HG02588 (cell line): ENCODE data around the gene PLPP1.
A peak's percentile ranks its signal among the peaks of the same experiment; 100 is the strongest.

Source experiments
- ATAC-seq: cut with Tn5 transposase; IDR thresholded peaks from one replicate; pipeline ENCODE4 v1.9.1; 2021; ENCODE audit warnings: mild to moderate bottlenecking, moderate library complexity; ENCODE audit not compliant: unreplicated experiment

The PLPP1 gene

GRCh38 chr5:55534436-55535198, at the start of gene PLPP1:
TSS of gene PLPP1 (minus strand) at chr5:55534964. CDS start at chr5:55534629, 335 bp downstream.
- peak; percentile 85 for ATAC-seq

DNA sequence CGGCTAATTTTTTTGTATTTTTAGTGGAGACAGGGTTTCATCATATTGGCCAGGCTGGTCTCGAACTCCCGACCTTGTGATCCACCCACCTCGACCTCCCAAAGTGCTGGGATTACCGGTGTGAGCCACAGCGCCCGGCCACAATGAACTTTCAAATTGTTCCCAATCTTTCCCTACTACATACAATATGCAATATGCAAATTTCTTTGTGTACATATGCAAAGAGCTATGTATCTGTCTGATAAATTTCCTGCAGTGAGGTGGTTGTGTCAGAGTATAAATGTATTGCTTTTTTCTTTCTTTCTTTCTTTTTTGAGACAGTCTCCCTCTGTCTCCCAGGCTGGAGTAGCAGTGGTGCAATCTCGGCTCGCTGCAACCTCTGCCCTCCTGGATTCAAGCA, 48.8 kb upstream of the PLPP1 start:
- ATAC-seq, result no peak

DNA sequence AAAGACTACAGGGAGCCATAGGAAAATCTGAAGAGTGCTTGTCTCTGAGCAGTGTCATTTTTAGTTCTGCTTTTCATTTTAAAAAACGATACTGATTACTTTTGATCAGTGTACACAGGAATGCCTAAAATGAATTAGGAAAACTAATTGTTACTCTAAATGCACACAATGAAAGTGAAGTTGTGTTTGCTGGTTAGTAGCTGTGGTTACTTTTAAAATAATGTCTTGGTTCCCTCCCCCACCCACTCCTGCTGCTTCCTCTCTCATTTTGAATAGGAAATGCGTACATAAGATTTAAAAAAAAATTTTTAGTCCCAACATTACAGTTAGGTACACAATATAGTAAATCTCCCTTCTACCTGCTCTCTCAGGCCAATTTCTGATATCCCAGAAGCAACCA, 47.5 kb upstream of the PLPP1 start:
- ATAC-seq, result no peak

GRCh38 chr5:55580042-55580441, 45.3 kb upstream of the PLPP1 start:
- no peak for ATAC-seq

GRCh38 chr5:55578771-55579170, 44.0 kb upstream of the PLPP1 start:
- ATAC-seq, result no peak

DNA sequence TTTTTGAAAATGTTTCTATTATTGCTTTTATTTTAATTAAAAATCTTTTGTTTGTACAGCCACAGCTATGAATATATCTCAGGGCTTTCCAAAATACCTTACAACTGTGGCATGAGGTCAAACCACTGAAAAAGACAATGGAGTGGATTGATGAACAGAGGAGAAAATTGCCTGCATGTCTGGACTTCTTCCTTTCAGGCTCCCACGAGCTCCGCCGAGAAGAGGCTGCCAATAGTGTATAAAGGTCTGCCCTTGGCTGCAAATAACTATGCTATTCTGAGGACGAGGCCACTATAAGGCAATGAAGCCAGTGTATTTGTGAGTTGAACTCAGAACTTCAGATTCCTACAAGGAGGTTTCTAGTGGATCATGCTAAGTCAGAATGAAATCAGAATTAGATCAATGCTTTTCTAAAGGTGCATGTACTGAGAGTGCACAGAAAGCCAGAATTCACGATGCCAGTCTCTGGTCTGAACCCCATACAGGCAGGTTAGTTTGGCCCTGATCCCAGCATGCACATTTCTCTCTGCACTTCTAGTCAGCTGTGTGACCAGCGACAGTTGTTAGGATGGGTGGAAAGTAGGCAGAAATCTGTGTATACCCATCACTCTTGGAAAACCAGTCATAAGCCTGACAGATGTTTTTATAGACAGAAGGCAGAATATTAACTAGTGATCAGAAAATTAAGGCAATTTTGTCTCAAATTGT, 42.7 kb upstream of the PLPP1 start:
- no peak for ATAC-seq

DNA sequence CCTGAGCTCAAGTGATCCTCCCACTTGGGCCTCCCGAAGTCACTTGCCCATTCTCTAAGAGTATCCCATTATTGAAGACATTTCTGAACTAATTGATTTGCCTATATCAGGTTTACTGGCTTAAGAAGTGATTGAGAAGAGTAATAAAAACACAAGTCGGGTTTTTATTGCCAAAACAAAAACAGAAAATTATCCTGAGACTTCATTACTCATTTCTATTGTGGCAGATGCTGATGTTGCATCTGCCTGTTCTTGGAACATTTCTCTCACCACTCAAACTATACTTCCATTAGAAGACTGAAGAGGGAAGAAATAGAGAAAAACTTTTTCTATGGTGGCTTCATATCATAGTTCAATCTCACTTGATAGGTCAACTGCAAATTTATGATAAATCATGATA, 41.9 kb upstream of the PLPP1 start:
- no peak for ATAC-seq

GRCh38 chr5:55575815-55576583, 41.2 kb upstream of the PLPP1 start:
- ATAC-seq, result no peak

DNA sequence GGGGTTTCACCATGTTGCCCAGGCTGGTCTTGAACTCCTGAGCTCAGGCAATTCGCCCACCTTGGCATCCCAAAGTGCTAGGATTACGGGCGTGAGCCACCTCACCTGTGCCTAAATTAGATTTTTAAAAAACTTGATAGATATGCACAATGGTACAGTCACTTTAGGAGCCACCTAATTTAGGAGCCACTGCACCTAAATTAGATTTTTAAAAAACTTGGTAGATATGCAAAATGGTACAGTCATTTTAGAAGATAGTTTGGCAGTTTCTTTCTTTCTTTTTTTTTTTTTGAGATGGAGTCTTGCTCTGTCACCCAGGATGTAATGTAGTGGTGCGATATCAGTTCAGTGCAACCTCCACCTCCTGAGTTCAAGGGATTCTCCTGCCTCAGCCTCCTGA, 37.8 kb upstream of the PLPP1 start:
- ATAC-seq, result no peak

GRCh38 chr5:55572020-55572419, 37.3 kb upstream of the PLPP1 start:
- ATAC-seq, result no peak

GRCh38 chr5:55570570-55570969, 35.8 kb upstream of the PLPP1 start:
- no peak for ATAC-seq

DNA sequence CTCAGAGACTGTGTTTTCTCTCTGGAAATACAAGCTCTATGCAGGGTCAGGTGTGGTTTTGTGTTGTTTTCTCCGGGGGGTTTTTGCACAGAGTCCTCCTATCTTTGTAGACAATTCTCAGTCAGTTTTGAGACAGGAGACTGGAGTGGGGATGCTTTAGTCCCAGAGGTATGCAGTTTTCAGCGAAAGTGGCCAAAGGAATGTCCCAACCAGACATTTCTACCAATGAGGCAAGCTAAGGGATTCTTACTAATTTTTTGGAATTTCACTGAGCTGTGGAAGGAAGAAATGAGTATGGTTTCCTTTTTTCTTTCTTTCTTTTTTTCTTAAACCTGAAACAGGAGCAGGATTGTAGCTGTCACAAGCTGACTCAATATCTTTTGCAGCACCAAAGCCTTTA, 35.3 kb upstream of the PLPP1 start:
- no peak for ATAC-seq

DNA sequence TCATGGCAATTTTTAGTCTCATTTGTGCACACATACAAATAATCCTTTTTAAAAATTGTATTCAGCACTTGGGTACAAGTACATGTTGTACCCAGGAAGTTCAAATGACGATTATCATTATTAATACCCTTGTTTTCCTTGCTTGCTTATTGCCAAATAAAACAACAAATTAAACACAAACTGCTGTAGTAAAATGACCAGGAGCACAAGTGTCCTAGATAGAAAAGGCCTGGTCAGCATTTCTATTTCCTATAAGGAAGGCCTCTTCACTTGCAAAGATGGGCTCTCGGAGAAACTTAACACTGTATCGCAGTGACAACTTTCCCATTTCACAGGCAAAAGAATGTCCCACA, 34.7 kb upstream of the PLPP1 start:
- no peak for ATAC-seq

DNA sequence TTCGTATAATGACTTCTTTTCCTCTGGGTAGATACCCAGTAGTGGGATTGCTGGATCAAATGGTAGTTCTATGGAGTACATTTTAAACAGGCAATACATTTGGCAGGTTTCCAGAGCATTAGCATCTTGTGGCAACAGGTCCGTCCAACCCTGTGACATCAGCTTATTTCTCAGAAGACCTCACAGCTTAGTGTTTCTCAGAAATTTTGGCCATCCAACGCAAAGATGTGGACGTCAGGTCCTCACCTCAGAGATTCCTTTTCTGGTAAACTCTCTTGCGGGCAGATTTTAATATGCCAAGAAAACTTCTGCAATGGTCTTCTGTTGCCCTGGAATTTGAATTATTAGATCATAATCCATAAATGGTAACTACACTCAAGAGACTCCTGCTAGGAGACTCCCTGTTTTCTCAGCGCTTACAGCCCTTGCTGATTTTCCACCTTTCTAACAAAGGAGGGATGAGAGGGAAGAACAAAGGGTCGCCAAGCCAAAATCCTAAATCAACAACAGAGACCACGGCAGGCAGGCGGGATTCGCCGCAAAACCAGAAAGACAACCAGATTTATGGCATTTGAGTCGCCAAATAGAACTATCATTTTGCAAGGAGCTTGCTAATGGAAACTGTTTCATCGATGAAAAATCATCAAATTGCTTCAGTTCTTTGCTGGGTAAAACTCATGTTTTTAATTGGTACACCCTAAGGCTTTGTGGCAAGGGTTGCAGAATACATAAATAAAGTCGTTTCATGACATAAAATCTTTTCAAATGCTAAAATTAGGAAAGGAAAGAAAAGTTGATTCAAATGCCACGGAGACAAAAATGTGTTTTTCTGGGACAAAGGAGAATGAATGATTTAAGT, 34.1 kb upstream of the PLPP1 start:
- ATAC-seq, result no peak

GRCh38 chr5:55564721-55565120, 30.0 kb upstream of the PLPP1 start:
- ATAC-seq, result no peak

- ATAC-seq, result no peak
Measured at GRCh38 chr5:55558484-55558883, 23.7 kb upstream of the PLPP1 start.

- no peak for ATAC-seq
Measured at GRCh38 chr5:55557123-55557522, 22.4 kb upstream of the PLPP1 start.

DNA sequence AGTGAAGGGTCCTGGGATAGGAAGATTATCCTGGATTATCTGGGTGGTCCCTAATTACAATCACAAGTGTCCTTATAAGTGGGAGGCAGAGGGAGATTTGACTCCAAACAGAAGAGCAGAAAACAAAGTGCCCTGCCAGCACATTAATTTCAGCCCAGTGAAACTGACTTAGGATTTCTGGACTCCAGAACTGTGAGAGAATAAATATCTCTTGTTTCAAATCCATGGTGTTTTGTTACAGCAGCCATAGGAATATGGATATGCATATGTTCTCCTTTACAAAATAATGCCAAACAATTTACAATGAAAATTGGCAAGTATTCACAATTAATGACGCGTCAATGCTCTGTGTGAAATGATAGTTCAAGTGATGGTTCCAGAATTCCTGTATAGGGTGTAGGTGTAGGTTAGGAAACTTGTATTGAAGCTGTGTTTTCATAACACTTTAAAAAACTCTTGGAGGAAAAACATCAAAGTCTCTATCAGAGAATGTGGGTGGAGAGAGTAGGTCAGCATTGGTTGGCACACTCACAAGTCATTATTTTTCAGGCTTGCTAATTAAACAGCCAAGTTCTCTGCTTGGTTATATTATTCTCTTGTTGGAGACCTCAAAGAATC, 19.9 kb upstream of the PLPP1 start:
- ATAC-seq, result no peak

GRCh38 chr5:55551904-55552303, 17.1 kb upstream of the PLPP1 start:
- ATAC-seq, result no peak

DNA sequence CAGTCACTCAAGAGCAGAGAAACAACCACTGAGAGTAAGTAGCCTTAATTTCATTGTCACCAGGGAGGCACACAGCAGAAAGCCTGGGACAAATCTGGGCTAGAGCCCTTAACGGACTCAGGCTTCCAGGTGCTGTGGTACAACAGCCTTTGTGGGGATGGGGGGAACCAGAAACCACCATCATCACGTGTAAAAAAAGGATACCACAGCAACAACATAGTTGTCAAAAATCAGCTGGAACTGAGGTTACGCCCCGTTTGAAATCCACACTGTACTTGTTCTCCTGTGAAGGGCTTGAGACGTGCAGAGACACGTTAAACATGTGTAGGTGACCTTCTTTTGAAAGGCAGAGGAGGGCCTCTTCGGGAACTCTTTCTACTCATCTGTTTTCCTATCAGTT, 16.6 kb upstream of the PLPP1 start:
- ATAC-seq, result no peak

DNA sequence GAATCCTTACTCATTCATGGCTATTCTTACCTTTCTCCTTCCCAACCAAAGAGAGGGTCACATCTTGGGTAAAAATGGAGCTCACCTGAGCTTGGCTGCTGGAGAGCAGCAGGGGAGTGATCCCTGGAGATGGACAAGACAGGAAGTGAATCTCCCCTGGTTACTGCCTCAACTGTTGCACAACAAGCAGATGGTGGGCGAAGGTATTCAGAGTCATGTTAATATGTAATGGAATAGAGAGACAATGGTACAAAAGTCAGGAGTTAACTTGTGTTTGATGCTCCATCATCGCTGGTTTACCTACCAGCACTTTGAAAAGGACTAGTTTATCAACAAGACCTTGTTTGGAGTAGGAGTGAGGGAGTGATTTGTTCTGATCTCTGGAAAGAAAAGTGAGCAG, 13.0 kb upstream of the PLPP1 start:
- no peak for ATAC-seq
